ENCODE results near the gene TNNT1. TPM values are rescaled to one million over a fixed set of nuclear protein-coding genes. Genes with fewer than 3 reads are reported as not detected.

The TNNT1 gene
- polyA plus RNA-seq, 1 of the 3 experiments (the other 2 are of a cell fraction) = 39.5 TPM

- CTCF ChIA-PET = interaction anchor here (0.9 kb wide), 1 partner anchor 468 kb away, joined by 3 read pairs; no protein-coding TSS in a partner anchor
- WGBS (ENCODE audit: low lambda C conversion rate) = 76% methylated on average over 4 of the region's 4 CpGs
Observed at GRCh38 chr19:55158423-55158822, 9.4 kb upstream of the TNNT1 start.

More at GRCh38 chr19:55158423-55158822, 9.4 kb upstream of the TNNT1 start:
- Histone ChIP-seq H3K27ac (ENCODE audit: low read depth in 2 of 2, low read length in 1 of 2) (no peak overlapping the region), H3K9ac (no peak overlapping the region), H3K4me1 (ENCODE audit: control insufficient read depth in 1 of 2, insufficient read depth in 2 of 2, low read depth in 1 of 2, low read length in 1 of 2) (peaks cover 0 to 10% of the 10 kb centered on the region in 2 experiments; a peak in 1 of 4 replicates), H3K36me3 (replicated peaks in 1 of 2; ENCODE audit: control insufficient read depth in 1 of 2, insufficient read depth in 2 of 2, low read length in 1 of 2) (no peaks in the 10 kb centered on the region), H3F3A (replicated peaks; ENCODE audit: insufficient read depth) (peaks cover 7% of the 10 kb centered on the region), H3K27me3 (ENCODE audit: insufficient read depth) (peaks cover 21% of the 10 kb centered on the region), H2AFZ (ENCODE audit: low read depth) (no peak overlapping the region), H3K79me2 (ENCODE audit: insufficient read depth) (no peaks in the 10 kb centered on the region), H3K4me3 (ENCODE audit: low read depth in 2 of 2, low read length in 1 of 2) (no peak overlapping the region), H4K20me1 (ENCODE audit: insufficient read depth) (no peaks in the 10 kb centered on the region), H3K9me3 (no peaks in the 10 kb centered on the region), H3K9me2 (no peaks in the 10 kb centered on the region), H3K4me2 (no peak overlapping the region)
- no peak for DNase-seq
- TF ChIP-seq, protein P1, sequence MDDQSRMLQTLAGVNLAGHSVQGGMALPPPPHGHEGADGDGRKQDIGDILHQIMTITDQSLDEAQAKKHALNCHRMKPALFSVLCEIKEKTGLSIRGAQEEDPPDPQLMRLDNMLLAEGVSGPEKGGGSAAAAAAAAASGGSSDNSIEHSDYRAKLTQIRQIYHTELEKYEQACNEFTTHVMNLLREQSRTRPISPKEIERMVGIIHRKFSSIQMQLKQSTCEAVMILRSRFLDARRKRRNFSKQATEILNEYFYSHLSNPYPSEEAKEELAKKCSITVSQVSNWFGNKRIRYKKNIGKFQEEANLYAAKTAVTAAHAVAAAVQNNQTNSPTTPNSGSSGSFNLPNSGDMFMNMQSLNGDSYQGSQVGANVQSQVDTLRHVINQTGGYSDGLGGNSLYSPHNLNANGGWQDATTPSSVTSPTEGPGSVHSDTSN (IDR thresholded peaks at IDR 0.05) = no peak
- TF ChIP-seq TAF1 (IDR thresholded peaks at IDR 0.05; ENCODE audit: borderline replicate concordance, low read depth, low read length) (no peak), MEF2A (IDR thresholded peaks at IDR 0.05; ENCODE audit: borderline replicate concordance, low read depth) (no peak), GABPA (IDR thresholded peaks at IDR 0.05; ENCODE audit: low read depth) (no peak), USF1 (IDR thresholded peaks at IDR 0.05; ENCODE audit: borderline replicate concordance, low read depth) (no peak), REST (IDR thresholded peaks at IDR 0.05; ENCODE audit: low read depth, low read length) (no peak), JUND (IDR thresholded peaks at IDR 0.05) (no peak), NFIC (IDR thresholded peaks at IDR 0.05; ENCODE audit: borderline replicate concordance) (no peak), ELF1 (IDR thresholded peaks at IDR 0.05) (no peak), FOXM1 (IDR thresholded peaks at IDR 0.05; ENCODE audit: low read depth) (no peak), RCOR1 (IDR thresholded peaks at IDR 0.05; ENCODE audit: low read length) (no peak), ZBTB33 (IDR thresholded peaks at IDR 0.05; ENCODE audit: borderline replicate concordance, low read depth) (no peak), GATA2 (CRISPR knock-in tag; IDR thresholded peaks at IDR 0.05) (no peak)
- POLR2A ChIA-PET = no interaction called here
